Measurements from ENCODE around the gene NLRC5.

NLRC5 gene

GRCh38 chr16:56999409-57000270 is 10.3 kb downstream of the NLRC5 start:
- H3K27me3 ChIP-seq (ENCODE audit: control insufficient read depth, insufficient read depth, low read length): no peaks in the 10 kb centered on the region
- no peak overlapping the region for H3K9ac ChIP-seq
- TF ChIP-seq, protein P1, sequence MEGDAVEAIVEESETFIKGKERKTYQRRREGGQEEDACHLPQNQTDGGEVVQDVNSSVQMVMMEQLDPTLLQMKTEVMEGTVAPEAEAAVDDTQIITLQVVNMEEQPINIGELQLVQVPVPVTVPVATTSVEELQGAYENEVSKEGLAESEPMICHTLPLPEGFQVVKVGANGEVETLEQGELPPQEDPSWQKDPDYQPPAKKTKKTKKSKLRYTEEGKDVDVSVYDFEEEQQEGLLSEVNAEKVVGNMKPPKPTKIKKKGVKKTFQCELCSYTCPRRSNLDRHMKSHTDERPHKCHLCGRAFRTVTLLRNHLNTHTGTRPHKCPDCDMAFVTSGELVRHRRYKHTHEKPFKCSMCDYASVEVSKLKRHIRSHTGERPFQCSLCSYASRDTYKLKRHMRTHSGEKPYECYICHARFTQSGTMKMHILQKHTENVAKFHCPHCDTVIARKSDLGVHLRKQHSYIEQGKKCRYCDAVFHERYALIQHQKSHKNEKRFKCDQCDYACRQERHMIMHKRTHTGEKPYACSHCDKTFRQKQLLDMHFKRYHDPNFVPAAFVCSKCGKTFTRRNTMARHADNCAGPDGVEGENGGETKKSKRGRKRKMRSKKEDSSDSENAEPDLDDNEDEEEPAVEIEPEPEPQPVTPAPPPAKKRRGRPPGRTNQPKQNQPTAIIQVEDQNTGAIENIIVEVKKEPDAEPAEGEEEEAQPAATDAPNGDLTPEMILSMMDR (IDR thresholded peaks at IDR 0.05): no peak
- H3K79me2 ChIP-seq: peaks cover 2% of the 10 kb centered on the region
- H3K4me1 ChIP-seq: no peaks in the 10 kb centered on the region
- H3K36me3 ChIP-seq (ENCODE audit: control insufficient read depth, insufficient read depth, low read length): no peaks in the 10 kb centered on the region
- no peak overlapping the region for H3K4me3 ChIP-seq (ENCODE audit: low read depth, low read length)
- H3K27ac ChIP-seq: peak overlapping the region; percentile 13
- H3K9me3 ChIP-seq (ENCODE audit: control insufficient read depth, low read length): no peaks in the 10 kb centered on the region
- H2AFZ ChIP-seq: no peak overlapping the region
- no peak overlapping the region for H3K4me2 ChIP-seq (ENCODE audit: low read length)

GRCh38 chr16:57000271-57001025 is 11.1 kb downstream of the NLRC5 start:
- Histone ChIP-seq H3K27ac (peak overlapping the region; percentile 65), H3K79me2 (peaks cover 2% of the 10 kb centered on the region), H3K9ac (no peak overlapping the region), H3K4me1 (no peaks in the 10 kb centered on the region), H3K36me3 (ENCODE audit: control insufficient read depth, insufficient read depth, low read length) (no peaks in the 10 kb centered on the region), H3K4me3 (ENCODE audit: low read depth, low read length) (no peak overlapping the region), H3K4me2 (ENCODE audit: low read length) (no peak overlapping the region), H3K27me3 (ENCODE audit: control insufficient read depth, insufficient read depth, low read length) (no peaks in the 10 kb centered on the region), H2AFZ (no peak overlapping the region), H3K9me3 (ENCODE audit: control insufficient read depth, low read length) (no peaks in the 10 kb centered on the region)
- TF ChIP-seq, protein P1 (IDR thresholded peaks at IDR 0.05): no peak

GRCh38 chr16:57001026-57001679 is 11.8 kb downstream of the NLRC5 start:
- TF ChIP-seq, protein P1 (IDR thresholded peaks at IDR 0.05): no peak
- Histone ChIP-seq H3K27me3 (ENCODE audit: control insufficient read depth, insufficient read depth, low read length) (no peaks in the 10 kb centered on the region), H3K4me1 (no peaks in the 10 kb centered on the region), H3K9me3 (ENCODE audit: control insufficient read depth, low read length) (no peaks in the 10 kb centered on the region), H3K4me3 (ENCODE audit: low read depth, low read length) (no peak overlapping the region), H3K79me2 (peaks cover 2% of the 10 kb centered on the region), H3K36me3 (ENCODE audit: control insufficient read depth, insufficient read depth, low read length) (no peaks in the 10 kb centered on the region), H3K9ac (no peak overlapping the region), H3K4me2 (ENCODE audit: low read length) (no peak overlapping the region), H2AFZ (no peak overlapping the region), H3K27ac (peak overlapping the region; percentile 65)

DNA sequence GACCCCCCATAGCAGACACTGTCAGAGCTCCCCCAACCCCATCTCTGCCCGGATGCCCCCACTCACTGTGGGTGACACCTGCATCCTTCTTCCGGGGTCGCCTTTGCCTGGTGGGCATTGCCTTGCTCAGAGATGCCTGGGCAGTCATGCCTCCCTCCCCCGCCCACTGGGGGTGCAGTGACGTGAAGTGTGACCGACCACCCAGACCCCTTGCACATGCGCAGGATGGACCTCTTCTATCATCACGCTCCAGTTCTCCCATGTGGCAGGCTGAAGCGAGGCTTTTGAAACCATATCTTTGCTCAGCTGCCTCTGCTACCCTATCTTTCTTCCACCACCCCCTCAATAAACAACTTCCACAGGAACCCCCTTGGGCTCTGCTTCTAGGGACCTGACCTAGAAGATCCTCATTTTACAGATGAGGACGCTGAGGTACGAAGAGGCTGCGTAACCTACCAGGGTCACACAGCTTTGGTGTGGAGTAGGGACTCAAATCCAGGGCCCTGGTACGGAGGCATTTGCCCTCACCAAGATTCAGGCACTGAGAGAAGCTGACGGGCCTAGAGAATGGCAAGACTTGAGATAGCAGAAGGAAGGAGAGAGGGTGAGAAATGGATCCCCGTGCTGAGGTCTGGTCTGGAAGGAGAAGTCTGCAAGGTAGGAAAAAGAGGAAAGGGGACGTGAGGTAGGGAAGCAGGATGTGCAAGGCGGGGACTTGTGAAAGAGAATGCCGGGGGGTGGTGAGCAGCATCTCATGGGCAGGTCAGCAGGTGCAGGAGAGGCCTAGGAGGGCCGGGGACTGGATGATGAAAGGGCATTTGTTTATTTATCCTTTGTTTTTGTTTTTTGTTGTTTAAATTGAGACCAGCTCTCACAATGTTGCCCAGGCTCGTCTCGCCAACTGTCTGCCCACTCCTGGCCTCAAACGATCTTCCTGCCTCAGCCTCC is 14.4 kb downstream of the NLRC5 start:
- TF ChIP-seq, protein P1 (IDR thresholded peaks at IDR 0.05): no peak
- H3K27ac ChIP-seq: no peak overlapping the region
- no peaks in the 10 kb centered on the region for H3K36me3 ChIP-seq (ENCODE audit: control insufficient read depth, insufficient read depth, low read length)

More for the DNA sequence above, 14.4 kb downstream of the NLRC5 start:
- Histone ChIP-seq H3K79me2 (peaks cover 2% of the 10 kb centered on the region), H3K4me1 (no peaks in the 10 kb centered on the region), H3K9me3 (ENCODE audit: control insufficient read depth, low read length) (no peaks in the 10 kb centered on the region), H3K4me3 (ENCODE audit: low read depth, low read length) (no peak overlapping the region), H3K9ac (no peak overlapping the region), H2AFZ (no peak overlapping the region), H3K27me3 (ENCODE audit: control insufficient read depth, insufficient read depth, low read length) (no peaks in the 10 kb centered on the region), H3K4me2 (ENCODE audit: low read length) (no peak overlapping the region)
